HG03280 (cell line): Measurements from ENCODE around the gene BCKDHB.
"Not testable (repeated sequence)": the region's sequence is repeated elsewhere in the genome, so short reads cannot be mapped to it uniquely, and the experiment has no call there.

Source experiments
- ATAC-seq: cut with Tn5 transposase; IDR thresholded peaks from one replicate; pipeline ENCODE4 v1.9.1; 2021; ENCODE audit warnings: mild to moderate bottlenecking, moderate library complexity; ENCODE audit not compliant: unreplicated experiment

BCKDHB gene

DNA sequence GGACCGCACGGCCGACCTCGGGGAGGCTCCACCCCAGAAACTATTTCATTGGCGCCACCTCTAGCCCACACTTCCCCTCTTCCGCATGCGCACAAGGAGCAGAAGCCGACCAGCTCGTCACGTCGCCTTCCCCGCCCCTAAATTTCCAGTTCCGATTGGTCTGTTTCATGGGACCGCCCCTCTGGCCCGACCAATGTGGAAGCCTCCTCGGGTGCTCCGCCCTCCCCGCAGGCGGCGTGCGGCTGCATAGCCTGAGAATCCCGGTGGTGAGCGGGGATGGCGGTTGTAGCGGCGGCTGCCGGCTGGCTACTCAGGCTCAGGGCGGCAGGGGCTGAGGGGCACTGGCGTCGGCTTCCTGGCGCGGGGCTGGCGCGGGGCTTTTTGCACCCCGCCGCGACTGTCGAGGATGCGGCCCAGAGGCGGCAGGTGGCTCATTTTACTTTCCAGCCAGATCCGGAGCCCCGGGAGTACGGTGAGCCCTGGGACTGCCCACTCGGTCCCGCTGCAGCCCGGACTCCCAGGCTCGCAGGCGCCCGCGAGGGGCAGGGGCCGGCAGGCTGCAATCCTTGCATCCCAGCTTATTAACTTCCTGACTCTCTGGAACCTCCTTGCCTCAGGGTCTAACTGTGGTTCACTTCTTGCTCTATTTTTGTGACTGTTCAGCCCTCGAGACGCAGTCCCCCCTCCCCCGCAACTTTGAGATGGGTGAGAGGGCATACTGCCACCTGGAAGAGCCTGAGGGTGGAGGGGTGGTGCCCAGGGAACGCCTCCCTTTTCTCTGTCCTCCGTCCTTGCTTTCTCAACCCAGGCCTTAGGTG is at the start of gene BCKDHB:
Gene BCKDHB, plus strand, starts transcription at position 254 of the 818 bp plus-strand sequence. Its CDS starts 23 bp downstream, at position 277.
- ATAC-seq, result peak; percentile 99

- ATAC-seq, result no peak
Observed at GRCh38 chr6:80060774-80061173, 45.7 kb upstream of the BCKDHB start.

DNA sequence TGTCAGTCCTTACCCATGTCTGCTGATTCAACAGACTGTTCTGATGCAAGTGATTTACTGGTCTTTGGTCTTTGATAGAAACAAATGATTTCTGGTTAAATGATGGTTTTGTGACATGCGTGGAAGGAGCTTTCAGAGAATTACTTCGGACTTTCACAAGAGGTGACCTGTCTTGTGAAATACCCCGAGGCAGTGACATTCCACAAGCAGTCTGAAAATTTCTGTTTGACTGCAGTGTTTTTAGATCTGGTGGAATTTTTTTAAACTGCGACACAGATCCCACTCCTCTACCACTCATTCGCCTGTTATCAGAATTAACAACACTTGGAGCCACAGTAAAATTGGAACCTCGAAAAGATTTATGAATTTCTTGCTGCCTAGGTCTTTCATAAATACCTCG is 38.3 kb upstream of the BCKDHB start:
- ATAC-seq, result not testable (repeated sequence)

DNA sequence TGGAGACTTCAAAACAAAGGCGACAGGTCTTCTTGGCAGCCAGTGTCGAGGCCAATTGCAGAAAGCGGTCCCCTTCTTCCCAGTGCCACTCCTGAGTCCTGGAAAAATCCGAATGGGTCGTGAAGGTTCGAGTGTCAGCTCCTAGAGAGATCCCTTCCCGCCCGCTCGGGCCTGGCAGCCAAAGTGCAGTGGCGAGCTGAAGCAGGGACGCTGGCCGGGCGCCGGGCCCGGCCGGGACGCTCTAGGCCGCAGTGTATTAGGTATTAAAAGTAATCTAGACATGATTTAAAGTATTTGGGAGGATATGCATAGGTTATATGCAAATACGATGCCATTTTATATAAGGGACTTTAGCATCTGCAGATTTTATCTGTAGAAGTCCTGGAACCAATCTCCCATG is 36.0 kb upstream of the BCKDHB start:
- not testable (repeated sequence) for ATAC-seq

- no peak for ATAC-seq
Observed at GRCh38 chr6:80077067-80077466, 29.4 kb upstream of the BCKDHB start.

- ATAC-seq, result no peak
Observed at GRCh38 chr6:80088637-80089036, 17.8 kb upstream of the BCKDHB start.

DNA sequence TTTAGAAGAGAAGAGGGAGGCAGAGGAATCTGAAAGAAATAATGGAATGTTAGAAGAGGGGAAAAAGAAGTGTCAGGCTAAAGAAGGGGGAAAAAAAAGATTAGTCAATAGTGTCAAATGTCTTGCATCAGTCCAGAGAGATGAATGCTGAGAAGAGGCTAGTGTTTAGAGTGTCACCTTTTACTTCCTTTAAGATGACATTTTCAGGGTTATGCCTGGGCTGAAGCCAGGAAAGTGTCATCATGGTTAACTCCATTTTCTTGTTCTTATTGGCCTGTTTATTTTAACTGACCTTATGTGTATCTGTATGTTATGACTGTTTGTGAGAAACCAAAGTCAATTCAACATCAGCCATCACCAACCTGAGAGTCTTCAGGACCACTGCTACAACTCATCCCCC is 15.0 kb upstream of the BCKDHB start:
- ATAC-seq, result no peak

- ATAC-seq, result peak; percentile 55
Observed at GRCh38 chr6:80094017-80094416, 12.5 kb upstream of the BCKDHB start.

- ATAC-seq, result no peak
Observed at GRCh38 chr6:80095600-80095999, 10.9 kb upstream of the BCKDHB start.

- no peak for ATAC-seq
Observed at GRCh38 chr6:80098392-80098791, 8.1 kb upstream of the BCKDHB start.

- no peak for ATAC-seq
Observed at GRCh38 chr6:80104520-80104919, 2.0 kb upstream of the BCKDHB start.

DNA sequence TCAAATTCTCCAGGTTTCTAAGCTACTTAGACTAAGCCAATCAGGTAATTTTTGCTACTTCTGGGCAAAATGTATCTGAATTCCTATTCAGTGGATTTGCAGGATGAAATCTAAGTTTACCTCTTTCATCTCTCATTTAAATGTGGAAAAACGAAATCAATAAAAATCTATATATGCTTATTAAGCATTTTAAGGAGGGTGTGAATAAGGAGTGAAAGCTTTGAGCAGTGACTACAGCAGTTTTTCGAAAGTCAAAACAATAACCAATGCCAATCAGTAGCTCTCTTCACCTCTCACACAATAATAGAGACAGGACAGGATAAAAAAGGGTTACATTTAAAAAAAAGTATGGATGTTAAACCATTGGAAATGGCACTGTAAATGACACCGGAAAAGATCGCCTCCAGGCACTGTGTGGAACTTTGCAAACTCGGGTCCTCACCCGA is 476 bp upstream of the BCKDHB start:
- peak; percentile 16 for ATAC-seq

DNA sequence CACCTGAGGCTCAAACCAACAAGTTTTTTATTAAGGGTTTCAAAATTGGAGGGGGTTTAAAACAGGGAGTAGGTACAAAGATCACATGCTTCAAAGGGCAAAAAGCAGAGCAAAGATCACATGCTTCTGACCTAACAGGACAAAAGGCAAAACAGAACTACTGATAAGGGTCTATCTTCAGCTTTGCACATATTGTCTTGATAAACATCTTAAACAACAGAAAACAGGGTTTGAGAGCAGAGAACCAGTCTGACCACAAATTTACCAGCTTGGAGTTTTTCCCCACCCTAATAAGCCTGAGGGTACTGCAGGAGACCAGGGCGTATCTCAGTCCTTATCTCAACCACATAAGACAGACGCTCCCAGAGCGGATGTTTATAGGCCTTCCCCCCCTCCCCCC is 16.1 kb downstream of the BCKDHB start:
- ATAC-seq, result not testable (repeated sequence)

DNA sequence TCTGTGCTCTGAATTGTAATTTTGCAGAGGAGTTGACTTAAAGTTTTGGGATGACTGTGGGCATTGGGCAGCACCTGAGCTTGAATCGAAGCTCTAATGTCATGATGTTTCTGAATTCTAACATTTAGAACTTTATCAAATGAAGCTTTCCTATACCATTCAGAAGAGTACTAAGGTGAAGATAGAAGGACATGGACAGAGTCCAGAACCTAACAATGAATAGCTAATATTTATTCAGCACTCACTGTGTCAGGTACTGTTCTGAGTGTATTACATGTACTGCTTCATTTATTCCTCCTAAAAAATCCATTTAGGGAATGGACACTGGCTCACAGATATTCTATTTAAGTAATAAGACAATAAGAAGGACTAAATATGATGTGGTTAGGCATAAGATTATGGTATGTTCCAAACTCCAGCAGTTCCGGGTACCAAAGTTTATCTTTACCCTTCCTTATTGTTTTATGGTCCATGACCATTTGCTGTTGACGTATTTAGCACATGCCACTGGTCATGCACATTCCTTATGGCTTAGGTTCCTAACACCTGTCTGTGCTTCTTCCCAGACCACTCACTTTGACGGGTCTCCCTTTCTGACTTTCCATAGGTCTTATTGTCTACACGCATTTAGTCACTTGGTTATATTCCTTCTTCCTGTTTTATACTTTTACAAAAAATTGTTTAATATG is 20.3 kb downstream of the BCKDHB start:
- no peak for ATAC-seq

- no peak for ATAC-seq
Observed at GRCh38 chr6:80129485-80129884, 23.0 kb downstream of the BCKDHB start.

DNA sequence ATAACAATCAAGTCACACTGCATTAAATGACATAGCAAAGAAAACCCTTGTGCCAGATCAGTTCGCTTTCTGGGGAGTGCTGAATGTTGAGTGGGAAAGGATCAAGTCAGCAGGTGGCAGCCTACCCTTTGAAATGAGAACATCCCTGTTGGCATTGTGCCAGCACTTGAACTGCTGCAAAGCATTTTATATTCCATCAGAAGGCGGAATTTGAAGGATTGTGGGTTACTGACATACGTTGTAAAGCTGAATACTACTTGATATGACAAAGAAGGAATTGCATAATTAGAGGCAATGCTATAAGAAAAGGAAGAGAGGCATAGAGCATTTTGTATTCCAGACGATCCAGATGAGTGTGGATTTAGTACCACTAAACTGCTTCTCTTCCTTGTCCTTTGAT is 26.5 kb downstream of the BCKDHB start:
- ATAC-seq, result no peak

GRCh38 chr6:80134065-80134464 is 27.6 kb downstream of the BCKDHB start:
- no peak for ATAC-seq

DNA sequence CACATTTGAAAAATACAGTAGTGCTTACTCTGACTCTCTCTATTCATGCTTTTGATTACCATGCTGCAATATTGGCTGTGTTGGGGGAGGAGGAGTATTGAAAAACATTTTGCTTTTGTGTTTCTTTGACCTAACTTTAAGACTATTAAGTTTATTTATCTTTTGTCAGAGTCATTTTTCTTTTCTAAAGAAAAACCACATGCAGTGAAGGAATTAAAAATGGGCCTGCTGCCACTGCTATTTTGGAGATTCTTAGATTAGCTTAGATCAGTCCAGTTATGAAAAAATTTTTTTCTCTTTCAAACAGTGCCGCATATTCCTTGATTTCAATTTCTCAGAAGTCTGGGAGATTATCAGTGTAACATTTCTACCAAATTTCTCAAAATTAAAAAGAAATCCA is 36.1 kb downstream of the BCKDHB start:
- no peak for ATAC-seq

DNA sequence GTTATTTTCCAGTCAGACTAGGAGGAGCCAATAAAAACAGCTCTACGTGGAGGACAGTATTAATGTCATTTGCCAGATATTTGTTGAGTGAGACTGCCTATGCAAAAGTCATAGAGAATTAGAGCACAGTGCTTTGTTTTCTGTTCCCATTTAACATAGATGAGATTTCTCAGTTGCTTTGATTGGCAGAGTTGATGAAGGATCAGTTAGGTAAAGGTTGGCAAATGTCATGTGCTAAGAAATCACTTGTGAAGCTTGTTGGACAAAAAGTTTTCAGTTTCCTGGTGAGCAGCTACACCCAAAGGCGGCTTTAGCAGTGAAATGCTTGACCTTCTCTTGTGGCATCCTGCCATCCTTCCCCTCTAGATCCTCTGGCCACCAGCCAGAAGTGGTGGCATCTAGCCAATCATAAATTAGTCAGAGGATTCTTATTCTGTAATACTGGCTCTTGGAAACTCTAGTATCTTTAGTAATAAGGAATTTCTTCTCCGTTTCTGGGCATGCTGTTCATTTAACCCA is 37.0 kb downstream of the BCKDHB start:
- no peak for ATAC-seq

DNA sequence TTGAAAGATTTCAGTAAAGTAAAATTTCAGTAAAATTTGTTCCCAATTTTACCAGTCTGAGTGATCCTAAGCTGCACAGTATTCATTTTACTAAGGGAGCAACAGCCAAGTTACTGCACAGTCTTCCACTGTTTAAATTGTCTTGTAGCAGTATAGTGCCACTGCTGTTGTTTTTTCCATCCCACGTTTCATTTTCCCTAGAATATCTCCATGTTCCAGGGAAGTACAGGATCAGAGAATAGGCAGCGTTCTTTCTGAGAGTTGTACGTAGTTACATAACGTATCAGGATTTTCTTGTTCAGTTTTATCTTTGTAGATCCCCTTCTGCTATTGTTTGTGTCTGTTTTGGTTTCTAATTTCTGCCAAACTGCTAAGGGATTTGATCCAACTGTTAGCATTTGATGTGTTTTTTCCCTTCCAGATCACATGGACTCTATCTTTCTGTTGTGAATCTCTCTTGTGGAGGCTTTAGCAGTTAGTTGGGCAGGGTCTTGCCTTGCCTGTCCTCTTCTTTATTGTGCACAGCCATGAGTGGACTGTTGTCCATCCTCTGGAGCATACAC is 38.4 kb downstream of the BCKDHB start:
- ATAC-seq, result no peak

DNA sequence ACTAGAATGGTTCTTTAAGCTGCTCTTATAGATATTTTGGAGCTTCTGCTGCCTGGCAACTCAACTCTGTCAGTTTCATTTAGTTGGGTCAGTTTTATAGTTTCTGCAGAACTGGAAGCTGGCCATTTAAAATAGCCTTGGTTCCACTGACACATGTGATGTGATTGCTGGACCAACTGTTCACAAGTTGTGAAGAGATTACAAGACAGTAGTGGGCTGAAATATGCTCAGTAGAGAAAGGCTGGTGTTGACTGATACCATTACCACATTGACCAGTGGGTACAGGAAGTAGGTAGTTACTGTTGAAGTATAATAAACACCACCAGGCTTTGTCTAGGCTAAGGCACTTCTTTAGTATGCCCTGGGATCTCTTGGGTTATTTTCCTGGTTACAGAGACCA is 39.0 kb downstream of the BCKDHB start:
- no peak for ATAC-seq

DNA sequence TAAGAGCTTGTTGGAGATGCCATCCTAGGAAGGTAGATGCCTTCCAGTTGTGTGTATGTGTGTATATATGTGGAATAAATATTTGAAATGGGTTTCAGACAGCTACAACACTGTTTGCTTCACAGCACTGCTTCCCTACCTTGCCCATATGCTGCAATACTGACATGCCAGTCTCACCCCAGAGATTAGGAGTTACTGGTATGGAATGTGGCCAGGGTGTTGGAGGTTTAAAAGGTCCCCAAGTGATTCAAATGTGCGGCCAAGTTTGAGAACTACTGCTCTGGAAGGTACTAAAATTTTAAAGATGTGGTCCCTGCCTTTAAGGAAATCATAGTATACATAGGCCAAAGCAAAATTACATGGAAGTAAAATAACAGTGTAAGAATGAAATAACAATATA is 39.5 kb downstream of the BCKDHB start:
- no peak for ATAC-seq
